SK-N-SH treated with all-trans-retinoic acid at 6 μM for 48 hours (cell line): ENCODE measurements around the gene IL4R.

Source experiments
- ATAC-seq: fragments of 200-7000 bp; cut with Tn5 transposase; 3 replicates; pipeline ENCODE4 v1.9.1; 2020; ENCODE audit warnings: mild to moderate bottlenecking, moderate library complexity
- ARNTL ChIP-seq: fragments of 450-650 bp; formaldehyde crosslinking; IDR thresholded peaks from 2 replicates; pipeline ENCODE4 v1.5.0; 2020; ENCODE audit warnings: low read depth, mild to moderate bottlenecking, moderate library complexity, borderline replicate concordance
- BACH2 ChIP-seq: fragments of 250-450 bp; sonication (Bioruptor Pico); IDR thresholded peaks from 2 replicates; pipeline ENCODE4 v1.9.0; 2021; ENCODE audit warnings: mild to moderate bottlenecking, borderline replicate concordance
- CREB5 ChIP-seq: fragments of 250-450 bp; sonication (Bioruptor Pico); IDR thresholded peaks from 2 replicates; pipeline ENCODE4 v1.5.1; 2020; ENCODE audit warnings: low read depth, mild to moderate bottlenecking, moderate library complexity
- CSDC2 ChIP-seq: fragments of 250-450 bp; sonication (Bioruptor Pico); IDR thresholded peaks from 2 replicates; pipeline ENCODE4 v1.5.0; 2020; ENCODE audit warnings: mild to moderate bottlenecking, moderate library complexity
- CSRNP3 ChIP-seq: fragments of 250-450 bp; sonication (Bioruptor Pico); IDR thresholded peaks from 2 replicates; pipeline ENCODE4 v1.5.1; 2021; ENCODE audit warnings: mild to moderate bottlenecking, moderate library complexity
- GLIS3 ChIP-seq: fragments of 250-450 bp; sonication (Bioruptor Pico); IDR thresholded peaks from 2 replicates; pipeline ENCODE4 v1.5.0; 2020; ENCODE audit warnings: mild to moderate bottlenecking, moderate library complexity
- ISL1 ChIP-seq: fragments of 250-450 bp; sonication (Bioruptor Pico); IDR thresholded peaks from 2 replicates; pipeline ENCODE4 v2.1.2; 2022; ENCODE audit warnings: mild to moderate bottlenecking, moderate library complexity
- OSR1 ChIP-seq: fragments of 250-450 bp; sonication (Bioruptor Pico); IDR thresholded peaks from 2 replicates; pipeline ENCODE4 v1.8.0; 2022; ENCODE audit warnings: moderate library complexity, mild to moderate bottlenecking, inconsistent platforms
- PATZ1 ChIP-seq: fragments of 250-450 bp; sonication (Bioruptor Pico); IDR thresholded peaks from 2 replicates; pipeline ENCODE4 v1.8.0; 2020; ENCODE audit warnings: mild to moderate bottlenecking, moderate library complexity, borderline replicate concordance
- POU6F1 ChIP-seq: fragments of 250-450 bp; sonication (Bioruptor Pico); IDR thresholded peaks from 2 replicates; pipeline ENCODE4 v1.8.0; 2021; ENCODE audit warnings: low read depth, mild to moderate bottlenecking, moderate library complexity, borderline replicate concordance
- PPARA ChIP-seq: fragments of 250-450 bp; sonication (Bioruptor Pico); IDR thresholded peaks from 2 replicates; pipeline ENCODE4 v1.5.0; 2020; ENCODE audit warnings: mild to moderate bottlenecking, borderline replicate concordance
- RARB ChIP-seq: fragments of 250-450 bp; sonication (Bioruptor Pico); IDR thresholded peaks from 2 replicates; pipeline ENCODE4 v1.8.0; 2021; ENCODE audit warnings: mild to moderate bottlenecking, moderate library complexity
- SNAI2 ChIP-seq: fragments of 250-450 bp; sonication (Bioruptor Pico); IDR thresholded peaks from 2 replicates; pipeline ENCODE4 v1.5.0; 2020; ENCODE audit warnings: mild to moderate bottlenecking, moderate library complexity
- TCF4 ChIP-seq: fragments of 250-450 bp; sonication (Bioruptor Pico); IDR thresholded peaks from 2 replicates; pipeline ENCODE4 v1.8.0; 2021; ENCODE audit warnings: mild to moderate bottlenecking, moderate library complexity, borderline replicate concordance
- TOX ChIP-seq: fragments of 250-450 bp; sonication (Bioruptor Pico); IDR thresholded peaks from 2 replicates; pipeline ENCODE4 v1.8.0; 2021; ENCODE audit warnings: mild to moderate bottlenecking, moderate library complexity, borderline replicate concordance
- TSHZ2 ChIP-seq: fragments of 250-450 bp; sonication (Bioruptor Pico); IDR thresholded peaks from 2 replicates; pipeline ENCODE4 v1.5.0; 2020; ENCODE audit warnings: mild to moderate bottlenecking, moderate library complexity
- ZFP3 ChIP-seq: fragments of 250-450 bp; sonication (Bioruptor Pico); IDR thresholded peaks from 2 replicates; pipeline ENCODE4 v1.5.0; 2020; ENCODE audit warnings: mild to moderate bottlenecking, moderate library complexity
- ZFP30 ChIP-seq: fragments of 450-650 bp; formaldehyde crosslinking; IDR thresholded peaks from 2 replicates; pipeline ENCODE4 v1.5.0; 2022; ENCODE audit warnings: mild to moderate bottlenecking, moderate library complexity
- ZNF565 ChIP-seq: fragments of 450-650 bp; formaldehyde crosslinking; conservative IDR thresholded peaks from 2 replicates; pipeline ENCODE4 v1.5.0; 2020; ENCODE audit warnings: low read depth, mild to moderate bottlenecking, moderate library complexity
- ZNF70 ChIP-seq: fragments of 450-650 bp; formaldehyde crosslinking; IDR thresholded peaks from 2 replicates; pipeline ENCODE4 v1.5.0; 2020; ENCODE audit warnings: mild to moderate bottlenecking, moderate library complexity
- ZNF8 ChIP-seq: fragments of 450-650 bp; formaldehyde crosslinking; IDR thresholded peaks from 2 replicates; pipeline ENCODE4 v1.5.0; 2020; ENCODE audit warnings: mild to moderate bottlenecking, moderate library complexity

IL4R gene

GRCh38 chr16:27298132-27298531 is 15.6 kb upstream of the IL4R start:
- no peak for TF ChIP-seq ZFP30 (CRISPR knock-in tag)
- no peak for TF ChIP-seq OSR1
- TF ChIP-seq ARNTL (CRISPR knock-in tag): no peak
- TF ChIP-seq TCF4 (CRISPR knock-in tag): no peak
- TF ChIP-seq CSDC2 (CRISPR knock-in tag): no peak
- TF ChIP-seq POU6F1 (CRISPR knock-in tag): no peak
- TF ChIP-seq ZFP3 (CRISPR knock-in tag): no peak
- TF ChIP-seq ZNF8: no peak
- no peak for TF ChIP-seq RARB
- TF ChIP-seq GLIS3 (CRISPR knock-in tag): no peak
- no peak for TF ChIP-seq BACH2
- no peak for TF ChIP-seq ISL1 (CRISPR knock-in tag)
- TF ChIP-seq SNAI2 (CRISPR knock-in tag): no peak
- no peak for TF ChIP-seq ZNF565 (CRISPR knock-in tag)
- TF ChIP-seq PATZ1 (CRISPR knock-in tag): no peak
- TF ChIP-seq CSRNP3 (CRISPR knock-in tag): no peak
- no peak for TF ChIP-seq PPARA

GRCh38 chr16:27301236-27301861 is 12.4 kb upstream of the IL4R start:
- ATAC-seq: no peak
- TF ChIP-seq ZNF8 (no peak), SNAI2 (CRISPR knock-in tag) (no peak), ZFP30 (CRISPR knock-in tag) (no peak), ZFP3 (CRISPR knock-in tag) (no peak), CREB5 (CRISPR knock-in tag) (no peak), ARNTL (CRISPR knock-in tag) (no peak), TOX (no peak), CSRNP3 (CRISPR knock-in tag) (no peak), CSDC2 (CRISPR knock-in tag) (no peak), GLIS3 (CRISPR knock-in tag) (no peak), PPARA (no peak), TCF4 (CRISPR knock-in tag) (no peak), TSHZ2 (CRISPR knock-in tag) (no peak), OSR1 (no peak), POU6F1 (CRISPR knock-in tag) (no peak), ZNF70 (CRISPR knock-in tag) (no peak), PATZ1 (CRISPR knock-in tag) (no peak), ISL1 (CRISPR knock-in tag) (no peak), ZNF565 (CRISPR knock-in tag) (no peak), RARB (no peak)

More at GRCh38 chr16:27298132-27298531, 15.6 kb upstream of the IL4R start:
- no peak for ATAC-seq
